ENCODE results near the gene EYA2. TPM values are rescaled to one million over a fixed set of nuclear protein-coding genes. Genes with fewer than 3 reads are reported as not detected.

Gene EYA2
- total and polyA plus RNA-seq, 2 donors (not counting 3 experiments of a cell fraction or from before 2014, with no cell fraction given), result not detected

- ChIA-PET CTCF (no interaction called here), POLR2A (no interaction called here)
- FAIRE-seq, result no peak
- H4K20me1 ChIP-seq (replicated peaks; ENCODE audit: control insufficient read depth, extremely low read depth, insufficient read depth, low read length), result no peaks in the 10 kb centered on the region
- intact Hi-C loops (cut with micrococcal nuclease), result no loop called here
- H3K27ac ChIP-seq (ENCODE audit: insufficient read depth, low read depth, low read length), result no peak overlapping the region
- no peak overlapping the region for H3K4me3 ChIP-seq (replicated peaks in 1 of 3; ENCODE audit: insufficient read depth in 1 of 3, low read depth in 1 of 3, low read length in 3 of 3)
- TF ChIP-seq JUN (IDR thresholded peaks at IDR 0.05; ENCODE audit: borderline replicate concordance, insufficient read depth, insufficient read length, low read depth) (no peak), POLR2A (IDR thresholded peaks at IDR 0.05; ENCODE audit: low read depth, low read length) (no peak), GATA2 (IDR thresholded peaks at IDR 0.05; ENCODE audit: insufficient read depth, insufficient read length, low read depth, low read length) (no peak), POLR2AphosphoS5 (IDR thresholded peaks at IDR 0.05; ENCODE audit: insufficient read depth, low read depth, low read length) (no peak), FOS (IDR thresholded peaks at IDR 0.05; ENCODE audit: borderline replicate concordance, insufficient read depth, low read length) (no peak), MYC (IDR thresholded peaks at IDR 0.05; ENCODE audit: low read depth, low read length) (no peak), EZH2 (IDR thresholded peaks at IDR 0.05; ENCODE audit: borderline replicate concordance, low read depth, low read length, severe bottlenecking) (no peak), MAX (IDR thresholded peaks at IDR 0.05; ENCODE audit: insufficient read depth, insufficient read length) (no peak), CTCF (IDR thresholded peaks at IDR 0.05; ENCODE audit: extremely low read depth in 1 of 2, insufficient read depth in 1 of 2, low read depth in 1 of 2, low read length in 2 of 2) (no peak)
- no peaks in the 10 kb centered on the region for H3K9me3 ChIP-seq (replicated peaks; ENCODE audit: control insufficient read depth, insufficient read depth, low read length)
- dilution Hi-C loops (cut with MboI; ENCODE audit: extremely low pct_ligation_motif_present, low sequenced_read_pairs), result no loop called here
- no peak overlapping the region for H3K9ac ChIP-seq (replicated peaks; ENCODE audit: extremely low read depth, insufficient read depth, low read length)
- H3K4me2 ChIP-seq (ENCODE audit: insufficient read depth, low read length), result no peak overlapping the region
- no peaks in the 10 kb centered on the region for H3K27me3 ChIP-seq (ENCODE audit: control insufficient read depth in 2 of 2, insufficient read depth in 2 of 2, low read length in 2 of 2)
- H2AFZ ChIP-seq (ENCODE audit: low read depth, low read length), result no peak overlapping the region
- no peaks in the 10 kb centered on the region for H3K36me3 ChIP-seq (ENCODE audit: control insufficient read depth in 2 of 2, extremely low read depth in 1 of 2, insufficient read depth in 2 of 2, low read length in 2 of 2)
- no TSS peak for BruUV-seq (replicated peaks)
- DNase-seq (ENCODE audit: low read depth, low spot score), result no peak
- no peaks in the 10 kb centered on the region for H3K4me1 ChIP-seq (ENCODE audit: control insufficient read depth, extremely low read depth, insufficient read depth, low read length)
- H3K9me1 ChIP-seq (replicated peaks; ENCODE audit: control insufficient read depth, extremely low read depth, insufficient read depth, low read length), result no peaks in the 10 kb centered on the region
- H3K79me2 ChIP-seq (ENCODE audit: control insufficient read depth, insufficient read depth, low read length), result no peaks in the 10 kb centered on the region
Observed at GRCh38 chr20:47033665-47034064, 139.0 kb downstream of the EYA2 start.

Measured in endothelial cell of umbilical vein (primary cell).